HepG2 (cell line): Measurements from ENCODE around the gene NEURL4. TPM values are rescaled to one million over a fixed set of nuclear protein-coding genes. Genes with fewer than 3 reads are reported as not detected.

Experiments used
- CREB1 ChIP-seq, 2 experiments: fragments of 450-650 bp in 1 of 2; IDR thresholded peaks; 2 replicates each; pipeline ENCODE4 v1.6.1; 2016 to 2017; ENCODE audit warnings: control low read depth in 1 of 2, mild to moderate bottlenecking in 1 of 2, missing compliant biosample characterization in 1 of 2, missing genetic modification characterization in 1 of 2
- DPF2 ChIP-seq: sonication (generic); formaldehyde crosslinking; IDR thresholded peaks from 2 replicates; pipeline ENCODE4 v1.4.0; 2020; ENCODE audit warnings: mild to moderate bottlenecking, low read depth, missing genetic modification reagents, borderline replicate concordance
- KDM2A ChIP-seq: sonication (generic); formaldehyde crosslinking; IDR thresholded peaks from 2 replicates; pipeline ENCODE4 v1.4.0; 2020; ENCODE audit warnings: low read depth, missing genetic modification reagents, borderline replicate concordance
- MED1 ChIP-seq: sonication (generic); formaldehyde crosslinking; IDR thresholded peaks from 2 replicates; pipeline ENCODE4 v1.4.0; 2020; ENCODE audit warnings: missing genetic modification reagents
- MTF1 ChIP-seq: sonication (generic); formaldehyde crosslinking; IDR thresholded peaks from 2 replicates; pipeline ENCODE4 v1.5.0; 2020; ENCODE audit warnings: missing genetic modification reagents
- NR2F1 ChIP-seq, 2 experiments: fragments of 450-650 bp in 1 of 2; formaldehyde crosslinking in 1 of 2; IDR thresholded peaks; 2 replicates each; pipeline versions ENCODE4 v1.5.0 to v1.6.1; 2016 to 2020; ENCODE audit warnings: mild to moderate bottlenecking in 1 of 2, missing compliant biosample characterization in 1 of 2, missing genetic modification reagents in 1 of 2, moderate library complexity in 1 of 2
- PHF5A ChIP-seq: IDR thresholded peaks from one replicate; pipeline ENCODE4 v1.6.1; 2018; ENCODE audit warnings: low read depth, missing genetic modification reagents; ENCODE audit not compliant: unreplicated experiment
- SIX1 ChIP-seq: sonication (generic); formaldehyde crosslinking; IDR thresholded peaks from 2 replicates; pipeline ENCODE4 v1.4.0; 2020; ENCODE audit warnings: missing genetic modification reagents, borderline replicate concordance
- SKI ChIP-seq: fragments of 450-650 bp; IDR thresholded peaks from one replicate; pipeline ENCODE4 v1.6.1; 2018; ENCODE audit warnings: mild to moderate bottlenecking; ENCODE audit not compliant: partially characterized antibody
- TEAD3 ChIP-seq: optimal IDR thresholded peaks from 2 replicates; pipeline ENCODE3; 2016; ENCODE audit warnings: borderline replicate concordance
- THYN1 ChIP-seq: sonication (generic); formaldehyde crosslinking; IDR thresholded peaks from 2 replicates; pipeline ENCODE4 v1.8.1; 2023; ENCODE audit warnings: low read depth, mild to moderate bottlenecking, moderate library complexity, missing genetic modification reagents, borderline replicate concordance
- ZC3H4 ChIP-seq: sonication (generic); formaldehyde crosslinking; IDR thresholded peaks from 2 replicates; pipeline ENCODE4 v1.4.0; 2020; ENCODE audit warnings: missing genetic modification reagents, borderline replicate concordance
- ZFP1 ChIP-seq: IDR thresholded peaks from 2 replicates; pipeline ENCODE4 v1.6.1; 2016
- ZFP36L2 ChIP-seq: sonication (generic); formaldehyde crosslinking; IDR thresholded peaks from 2 replicates; pipeline ENCODE4 v1.4.0; 2020; ENCODE audit warnings: missing genetic modification reagents
- ZMYM2 ChIP-seq: sonication (generic); formaldehyde crosslinking; IDR thresholded peaks from 2 replicates; pipeline ENCODE4 v1.8.0; 2022; ENCODE audit warnings: mild to moderate bottlenecking, missing genetic modification reagents
- ZNF510 ChIP-seq: sonication (generic); formaldehyde crosslinking; IDR thresholded peaks from 2 replicates; pipeline ENCODE4 v1.4.0; 2020; ENCODE audit warnings: low read depth, mild to moderate bottlenecking, missing genetic modification reagents
- ZNF780A ChIP-seq: sonication (generic); formaldehyde crosslinking; IDR thresholded peaks from 2 replicates; pipeline ENCODE4 v1.8.0; 2022; ENCODE audit warnings: mild to moderate bottlenecking, missing genetic modification reagents, moderate library complexity
- ZZZ3 ChIP-seq: sonication (generic); formaldehyde crosslinking; IDR thresholded peaks from 2 replicates; pipeline ENCODE4 v1.4.0; 2020; ENCODE audit warnings: missing genetic modification reagents, mild to moderate bottlenecking, borderline replicate concordance
- polyA plus RNA-seq, 8 experiments: library from polyadenylated mRNA; depleted of rRNA in 3 of 8; stranded (reverse) in 7 of 8; unstranded in 1 of 8; fragments of >200 nt; fragmentation: Illumina TruSeq in 4 of 8; extraction: Trizol in 4 of 8; gene quantifications; 2 replicates each; pipeline versions ENCODE4 v1.2.1 to v1.2.3, GENCODE V29; 2011 to 2016; ENCODE audit warnings: low read depth in 4 of 8, missing spikeins in 1 of 8, mixed read lengths in 1 of 8; ENCODE audit not compliant: insufficient read depth in 1 of 8
- total RNA-seq, 5 experiments: library from RNA; depleted of rRNA; stranded (reverse); fragments of >200 nt; fragmentation: Illumina TruSeq; extraction: Trizol; gene quantifications; 2 replicates each; pipeline ENCODE4 v1.2.3, GENCODE V29; 2016; ENCODE audit warnings: low read depth in 1 of 5
- TF ChIP-seq, protein P1 (sequence below): sonication (generic); formaldehyde crosslinking; IDR thresholded peaks from 2 replicates; pipeline ENCODE4 v1.8.1; 2023; ENCODE audit warnings: missing genetic modification reagents, mild to moderate bottlenecking, borderline replicate concordance
- TF ChIP-seq, protein P2 (sequence below): sonication (generic); formaldehyde crosslinking; IDR thresholded peaks from 2 replicates; pipeline ENCODE4 v1.5.1; 2020; ENCODE audit warnings: mild to moderate bottlenecking, moderate library complexity, missing genetic modification reagents
- TF ChIP-seq, protein P3 (sequence below): sonication (generic); formaldehyde crosslinking; IDR thresholded peaks from 2 replicates; pipeline ENCODE4 v1.5.0; 2020; ENCODE audit warnings: missing genetic modification reagents
- TF ChIP-seq, protein P4 (sequence below): sonication (generic); formaldehyde crosslinking; IDR thresholded peaks from 2 replicates; pipeline ENCODE4 v1.8.0; 2022; ENCODE audit warnings: missing genetic modification reagents, mild to moderate bottlenecking, inconsistent platforms, borderline replicate concordance

NEURL4 gene
- total and polyA plus RNA-seq, 2 of the 13 experiments (the other 11 are each of a cell fraction or from before 2014, with no cell fraction given) = 14.8 to 15.7 TPM

DNA sequence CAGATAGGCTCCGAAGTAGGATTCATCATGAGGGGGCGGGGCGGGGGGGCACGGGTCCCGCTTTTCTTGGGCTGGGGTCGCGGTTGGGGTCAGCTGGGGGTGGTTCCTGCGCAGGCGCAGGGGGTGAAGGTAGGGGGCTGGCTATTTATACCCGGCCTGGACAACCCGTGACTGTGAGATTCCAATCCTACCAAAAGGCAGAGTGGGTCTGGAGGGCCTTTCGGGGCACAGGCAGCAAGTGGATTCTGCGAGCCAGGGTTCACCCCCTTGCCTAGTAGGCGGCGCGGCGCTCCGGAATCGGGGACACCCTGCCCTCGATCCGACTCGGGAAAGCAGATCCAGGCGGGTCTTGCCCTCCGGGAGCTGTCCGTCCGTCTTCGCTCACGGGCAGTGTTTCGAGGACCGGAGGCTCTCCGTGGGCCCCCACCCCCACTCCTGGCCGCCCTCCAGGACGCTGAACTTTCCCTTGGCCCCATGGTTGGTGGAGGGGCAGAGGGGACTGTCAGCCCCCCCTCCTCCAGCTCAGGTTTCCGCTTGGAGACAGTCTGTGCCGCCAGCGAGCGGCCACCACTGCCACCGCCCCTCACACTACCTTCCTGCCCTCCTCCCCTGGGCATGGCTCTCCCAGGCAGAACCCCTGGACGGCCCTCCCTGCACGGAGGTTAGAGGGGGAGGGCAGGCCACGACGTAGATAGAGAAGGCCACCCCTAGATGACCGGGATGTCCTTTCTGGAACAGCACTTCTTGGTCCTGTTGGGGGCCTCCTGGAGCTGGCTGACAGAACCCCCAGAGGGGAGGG lies 47.0 kb downstream of the NEURL4 start (continued):
- TF ChIP-seq ZZZ3 (CRISPR knock-in tag) (no peak), KDM2A (CRISPR knock-in tag) (peak; percentile 16; the same call in 1 of the 2 replicates), ZFP36L2 (CRISPR knock-in tag) (no peak), CREB1 (IDR thresholded peaks at IDR 0.05) (no peak), CREB1 (CRISPR knock-in tag; IDR thresholded peaks at IDR 0.05) (no peak), ZNF780A (CRISPR knock-in tag) (no peak), ZMYM2 (CRISPR knock-in tag) (no peak), SKI (no peak), ZC3H4 (CRISPR knock-in tag) (no peak), ZNF510 (CRISPR knock-in tag) (no peak), PHF5A (CRISPR knock-in tag) (no peak), SIX1 (CRISPR knock-in tag) (peak; percentile 87; the same call in 1 of the 2 replicates), TEAD3 (CRISPR knock-in tag) (no peak), ZFP1 (CRISPR knock-in tag) (no peak), DPF2 (CRISPR knock-in tag) (no peak), MTF1 (CRISPR knock-in tag) (no peak), MED1 (CRISPR knock-in tag) (peak; percentile 23; the same call in 1 of the 2 replicates), THYN1 (CRISPR knock-in tag) (no peak), NR2F1 (CRISPR knock-in tag; IDR thresholded peaks at IDR 0.05) (no peak)
- TF ChIP-seq, protein P1, sequence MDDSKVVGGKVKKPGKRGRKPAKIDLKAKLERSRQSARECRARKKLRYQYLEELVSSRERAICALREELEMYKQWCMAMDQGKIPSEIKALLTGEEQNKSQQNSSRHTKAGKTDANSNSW = no peak
- TF ChIP-seq, protein P2, sequence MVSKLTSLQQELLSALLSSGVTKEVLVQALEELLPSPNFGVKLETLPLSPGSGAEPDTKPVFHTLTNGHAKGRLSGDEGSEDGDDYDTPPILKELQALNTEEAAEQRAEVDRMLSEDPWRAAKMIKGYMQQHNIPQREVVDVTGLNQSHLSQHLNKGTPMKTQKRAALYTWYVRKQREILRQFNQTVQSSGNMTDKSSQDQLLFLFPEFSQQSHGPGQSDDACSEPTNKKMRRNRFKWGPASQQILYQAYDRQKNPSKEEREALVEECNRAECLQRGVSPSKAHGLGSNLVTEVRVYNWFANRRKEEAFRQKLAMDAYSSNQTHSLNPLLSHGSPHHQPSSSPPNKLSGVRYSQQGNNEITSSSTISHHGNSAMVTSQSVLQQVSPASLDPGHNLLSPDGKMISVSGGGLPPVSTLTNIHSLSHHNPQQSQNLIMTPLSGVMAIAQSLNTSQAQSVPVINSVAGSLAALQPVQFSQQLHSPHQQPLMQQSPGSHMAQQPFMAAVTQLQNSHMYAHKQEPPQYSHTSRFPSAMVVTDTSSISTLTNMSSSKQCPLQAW (CRISPR knock-in tag) = peak; percentile 37; the same call in 1 of the 2 replicates
- TF ChIP-seq, protein P3, sequence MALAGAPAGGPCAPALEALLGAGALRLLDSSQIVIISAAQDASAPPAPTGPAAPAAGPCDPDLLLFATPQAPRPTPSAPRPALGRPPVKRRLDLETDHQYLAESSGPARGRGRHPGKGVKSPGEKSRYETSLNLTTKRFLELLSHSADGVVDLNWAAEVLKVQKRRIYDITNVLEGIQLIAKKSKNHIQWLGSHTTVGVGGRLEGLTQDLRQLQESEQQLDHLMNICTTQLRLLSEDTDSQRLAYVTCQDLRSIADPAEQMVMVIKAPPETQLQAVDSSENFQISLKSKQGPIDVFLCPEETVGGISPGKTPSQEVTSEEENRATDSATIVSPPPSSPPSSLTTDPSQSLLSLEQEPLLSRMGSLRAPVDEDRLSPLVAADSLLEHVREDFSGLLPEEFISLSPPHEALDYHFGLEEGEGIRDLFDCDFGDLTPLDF (CRISPR knock-in tag) = no peak
- TF ChIP-seq, protein P4, sequence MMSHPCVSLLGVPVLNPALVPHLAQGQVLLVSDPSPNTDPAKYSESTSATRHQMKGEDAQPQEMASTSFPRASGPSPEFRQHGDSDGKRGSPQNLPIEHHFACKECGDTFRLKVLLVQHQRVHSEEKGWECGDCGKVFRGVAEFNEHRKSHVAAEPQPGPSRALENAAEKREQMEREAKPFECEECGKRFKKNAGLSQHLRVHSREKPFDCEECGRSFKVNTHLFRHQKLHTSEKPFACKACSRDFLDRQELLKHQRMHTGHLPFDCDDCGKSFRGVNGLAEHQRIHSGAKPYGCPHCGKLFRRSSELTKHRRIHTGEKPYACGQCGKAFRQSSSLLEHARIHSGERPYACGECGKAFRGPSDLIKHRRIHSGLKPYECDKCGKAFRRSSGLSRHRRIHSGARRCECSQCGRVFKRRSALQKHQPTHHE (CRISPR knock-in tag) = no peak
